Activated naive CD8-positive, alpha-beta T cell treated with anti-CD3 and anti-CD28 coated beads for 36 hours (primary cell): ENCODE results near the gene SLC24A3. TPM values are rescaled to one million over a fixed set of nuclear protein-coding genes. Genes with fewer than 3 reads are reported as not detected.

Experiments
- DNase-seq: peaks from one replicate; pipeline ENCODE4 v3.0.0; 2021
- H3K27ac Mint-ChIP-seq: one replicate; pipeline ENCODE4 v1.8.0; 2022; ENCODE audit warnings: mild to moderate bottlenecking, moderate library complexity, mixed read lengths
- H3K27me3 Mint-ChIP-seq: one replicate; pipeline ENCODE4 v1.8.0; 2022; ENCODE audit warnings: mild to moderate bottlenecking, mixed read lengths
- H3K36me3 Mint-ChIP-seq: one replicate; pipeline ENCODE4 v1.8.0; 2021; ENCODE audit warnings: mild to moderate bottlenecking, mixed read lengths
- H3K4me1 Mint-ChIP-seq: one replicate; pipeline ENCODE4 v1.8.0; 2021; ENCODE audit warnings: mixed read lengths
- H3K4me3 Mint-ChIP-seq: one replicate; pipeline ENCODE4 v1.8.0; 2022; ENCODE audit warnings: mild to moderate bottlenecking, moderate library complexity, mixed read lengths
- H3K9me3 Mint-ChIP-seq: one replicate; pipeline ENCODE4 v1.8.0; 2022; ENCODE audit warnings: mixed read lengths
- total RNA-seq, 2 experiments: library from RNA; stranded (reverse); gene quantifications; one replicate each; pipeline ENCODE4 v1.2.3, GENCODE V29; 2021

The SLC24A3 gene
- total RNA-seq, 2 experiments from 2014 or later, result not detected

- H3K36me3 Mint-ChIP-seq, result no peaks in the 10 kb centered on the region
- H3K4me1 Mint-ChIP-seq, result no peaks in the 10 kb centered on the region
- H3K4me3 Mint-ChIP-seq, result no peak overlapping the region
- DNase-seq, result no peak
- no peaks in the 10 kb centered on the region for H3K9me3 Mint-ChIP-seq
- H3K27ac Mint-ChIP-seq, result no peak overlapping the region
- no peaks in the 10 kb centered on the region for H3K27me3 Mint-ChIP-seq
These were observed 393.5 kb downstream of the SLC24A3 start for GRCh38 chr20:19605786-19606485.

DNA sequence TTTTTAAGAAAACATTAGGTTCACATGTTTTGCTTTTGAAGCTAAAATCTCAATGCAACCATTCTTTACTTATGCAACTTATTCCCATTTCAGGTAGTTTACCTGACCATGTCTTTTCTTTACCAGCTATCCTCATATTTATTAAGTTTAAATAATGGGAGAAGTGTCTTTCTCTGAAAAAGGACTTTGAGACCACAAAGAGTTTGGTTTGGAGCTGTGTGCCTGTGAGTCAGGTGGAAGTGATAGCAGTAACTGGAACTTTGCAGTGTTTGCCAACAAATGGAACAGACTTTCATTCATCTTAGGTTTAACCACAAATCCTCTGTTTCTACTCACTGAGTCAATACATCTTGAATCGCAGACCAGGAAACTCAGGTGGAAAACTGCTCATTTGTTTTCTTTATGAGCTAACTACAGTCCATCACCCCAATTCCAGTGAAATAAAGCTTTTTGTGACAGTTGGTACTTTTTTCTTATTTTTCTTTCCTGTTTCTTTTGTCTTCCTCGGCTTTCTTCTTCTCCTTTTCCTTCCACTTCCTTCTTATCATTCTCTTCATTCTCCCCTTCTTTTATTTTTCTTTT is 397.3 kb downstream of the SLC24A3 start:
- no peaks in the 10 kb centered on the region for H3K9me3 Mint-ChIP-seq
- DNase-seq, result no peak
- no peaks in the 10 kb centered on the region for H3K36me3 Mint-ChIP-seq
- H3K4me1 Mint-ChIP-seq, result no peaks in the 10 kb centered on the region
- no peak overlapping the region for H3K27ac Mint-ChIP-seq
- peaks cover 15% of the 10 kb centered on the region for H3K27me3 Mint-ChIP-seq
- no peak overlapping the region for H3K4me3 Mint-ChIP-seq

DNA sequence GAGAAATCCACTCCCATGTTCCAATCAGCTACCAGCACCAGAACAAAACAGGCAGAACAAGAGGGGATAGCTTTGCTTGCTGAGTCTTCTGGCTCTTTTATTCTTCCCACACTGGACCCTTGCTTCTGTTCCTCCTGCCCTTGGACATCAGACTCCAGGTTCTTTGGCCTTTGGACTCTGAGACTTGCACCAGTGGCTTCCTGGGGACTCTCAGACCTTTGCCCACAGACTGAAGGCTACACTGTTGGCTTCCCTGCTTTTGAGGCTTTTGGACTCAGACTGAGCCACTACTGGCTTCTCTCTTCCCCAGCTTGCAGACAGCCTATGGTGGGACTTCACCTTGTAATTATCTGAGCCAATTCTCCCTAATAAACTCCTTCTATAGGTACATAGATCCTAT is 403.2 kb downstream of the SLC24A3 start:
- Mint-ChIP-seq H3K27ac (no peak overlapping the region), H3K4me1 (no peaks in the 10 kb centered on the region), H3K4me3 (no peak overlapping the region), H3K9me3 (no peaks in the 10 kb centered on the region), H3K27me3 (peaks cover 27% of the 10 kb centered on the region), H3K36me3 (no peaks in the 10 kb centered on the region)
- no peak for DNase-seq

GRCh38 chr20:19616081-19616480 is 403.6 kb downstream of the SLC24A3 start:
- no peaks in the 10 kb centered on the region for H3K36me3 Mint-ChIP-seq
- H3K9me3 Mint-ChIP-seq, result no peaks in the 10 kb centered on the region
- H3K27me3 Mint-ChIP-seq, result peaks cover 27% of the 10 kb centered on the region
- H3K4me3 Mint-ChIP-seq, result no peak overlapping the region
- H3K4me1 Mint-ChIP-seq, result no peaks in the 10 kb centered on the region
- H3K27ac Mint-ChIP-seq, result no peak overlapping the region
- no peak for DNase-seq

DNA sequence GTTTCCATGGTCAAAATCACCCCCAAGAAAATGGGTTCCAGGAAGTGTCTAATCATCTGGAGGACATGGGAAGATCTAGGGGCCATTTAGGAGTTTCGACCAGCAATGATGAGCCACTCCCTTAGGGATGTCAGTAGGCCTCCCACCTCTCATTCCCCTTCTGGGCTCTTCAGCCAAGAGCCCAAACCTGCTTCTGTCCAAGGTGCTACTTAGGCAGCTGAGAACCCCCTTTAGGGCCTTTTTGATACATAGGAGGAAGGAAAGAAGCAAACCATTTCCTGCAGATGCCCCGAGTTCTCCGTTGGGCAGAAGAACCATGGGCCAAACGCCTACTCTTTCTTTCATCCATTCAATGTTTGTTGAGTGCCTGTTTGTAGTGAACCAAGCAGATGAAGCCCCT is 404.2 kb downstream of the SLC24A3 start:
- Mint-ChIP-seq H3K36me3 (no peaks in the 10 kb centered on the region), H3K27ac (no peak overlapping the region), H3K4me3 (no peak overlapping the region), H3K4me1 (no peaks in the 10 kb centered on the region), H3K27me3 (peaks cover 27% of the 10 kb centered on the region), H3K9me3 (no peaks in the 10 kb centered on the region)
- no peak for DNase-seq

DNA sequence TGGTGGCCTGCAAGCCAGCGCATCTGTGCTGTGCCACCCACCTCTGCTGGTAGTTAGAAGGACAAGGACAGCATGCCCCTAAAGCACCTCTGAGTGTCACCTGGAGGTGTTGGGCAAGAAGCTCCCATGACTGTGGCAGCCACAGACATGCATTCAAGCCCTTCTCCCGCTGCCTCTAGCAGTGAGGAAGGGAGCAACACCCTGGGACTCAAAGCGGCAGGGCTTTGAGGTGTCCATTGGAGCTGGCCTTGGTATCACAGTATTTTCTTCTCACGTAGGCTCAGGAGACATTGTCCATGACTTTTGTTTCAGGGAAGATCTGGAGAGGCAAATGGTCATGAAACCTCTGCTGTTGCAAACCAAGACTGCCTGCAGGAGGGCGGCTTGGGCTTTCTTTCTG is 404.8 kb downstream of the SLC24A3 start:
- H3K4me1 Mint-ChIP-seq, result no peaks in the 10 kb centered on the region
- H3K27ac Mint-ChIP-seq, result no peak overlapping the region
- H3K9me3 Mint-ChIP-seq, result no peaks in the 10 kb centered on the region
- no peaks in the 10 kb centered on the region for H3K36me3 Mint-ChIP-seq
- H3K27me3 Mint-ChIP-seq, result peaks cover 21% of the 10 kb centered on the region
- DNase-seq, result no peak
- no peak overlapping the region for H3K4me3 Mint-ChIP-seq

- Mint-ChIP-seq H3K9me3 (no peaks in the 10 kb centered on the region), H3K36me3 (no peaks in the 10 kb centered on the region), H3K4me1 (no peaks in the 10 kb centered on the region), H3K4me3 (no peak overlapping the region), H3K27me3 (peaks cover 12% of the 10 kb centered on the region), H3K27ac (no peak overlapping the region)
- DNase-seq, result no peak
These were observed 406.3 kb downstream of the SLC24A3 start for GRCh38 chr20:19618711-19619110.

DNA sequence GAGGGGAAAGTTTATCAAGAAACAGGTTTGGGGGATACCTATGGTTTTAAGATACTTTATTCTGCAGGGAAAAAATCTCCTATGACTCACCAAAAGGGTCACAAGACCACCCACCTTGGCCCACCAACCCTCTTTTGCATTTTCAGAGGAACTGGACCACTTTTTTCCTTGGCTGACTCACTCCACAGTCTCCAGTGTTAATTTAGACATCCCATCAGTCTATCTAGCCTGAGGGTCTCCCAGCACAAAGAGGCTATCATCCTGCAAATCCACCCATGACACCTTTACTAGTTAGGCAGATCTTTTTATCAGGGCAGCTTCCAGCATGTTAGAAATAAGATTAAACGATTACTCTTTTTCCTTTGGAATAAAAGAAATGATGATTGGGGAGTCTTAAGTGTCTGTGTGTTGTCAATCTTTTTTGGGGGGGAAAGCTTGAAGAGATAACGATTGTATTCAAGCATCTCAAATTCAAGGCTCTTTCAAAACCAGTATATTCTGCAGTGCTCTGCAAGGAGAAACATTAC is 407.5 kb downstream of the SLC24A3 start:
- Mint-ChIP-seq H3K27ac (no peak overlapping the region), H3K27me3 (peaks cover 12% of the 10 kb centered on the region), H3K4me1 (no peaks in the 10 kb centered on the region), H3K4me3 (no peak overlapping the region), H3K9me3 (peaks cover 3% of the 10 kb centered on the region), H3K36me3 (no peaks in the 10 kb centered on the region)
- no peak for DNase-seq

DNA sequence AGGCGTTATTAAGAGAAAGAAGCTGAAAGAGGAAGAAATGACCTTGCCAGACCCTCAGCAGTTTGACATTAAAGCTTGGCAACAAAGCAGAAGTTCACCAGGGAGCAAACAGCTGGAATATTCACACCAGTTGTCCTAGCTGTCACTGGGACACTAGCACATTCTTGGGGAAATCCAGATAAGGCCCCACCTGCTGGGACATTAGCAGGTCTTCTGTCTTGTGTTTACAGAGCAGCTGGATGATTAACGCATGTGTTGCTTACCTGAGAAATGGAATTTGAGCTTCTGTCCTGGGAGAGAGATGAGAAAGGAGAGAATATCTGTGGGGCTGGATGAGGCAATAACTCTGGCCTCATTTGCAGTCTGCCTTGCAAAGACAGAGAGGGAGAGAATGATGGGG is 408.0 kb downstream of the SLC24A3 start:
- Mint-ChIP-seq H3K27me3 (peaks cover 12% of the 10 kb centered on the region), H3K36me3 (no peaks in the 10 kb centered on the region), H3K4me3 (no peak overlapping the region)

GRCh38 chr20:19621072-19621471 is 408.6 kb downstream of the SLC24A3 start:
- H3K4me1 Mint-ChIP-seq, result no peaks in the 10 kb centered on the region
- no peak overlapping the region for H3K27ac Mint-ChIP-seq
- H3K4me3 Mint-ChIP-seq, result no peak overlapping the region
- H3K36me3 Mint-ChIP-seq, result no peaks in the 10 kb centered on the region
- peaks cover 12% of the 10 kb centered on the region for H3K27me3 Mint-ChIP-seq
- no peak for DNase-seq
- H3K9me3 Mint-ChIP-seq, result peaks cover 3% of the 10 kb centered on the region

More for the DNA sequence above, 408.0 kb downstream of the SLC24A3 start:
- H3K27ac Mint-ChIP-seq, result no peak overlapping the region
- no peaks in the 10 kb centered on the region for H3K4me1 Mint-ChIP-seq
- no peak for DNase-seq
- peaks cover 3% of the 10 kb centered on the region for H3K9me3 Mint-ChIP-seq

DNA sequence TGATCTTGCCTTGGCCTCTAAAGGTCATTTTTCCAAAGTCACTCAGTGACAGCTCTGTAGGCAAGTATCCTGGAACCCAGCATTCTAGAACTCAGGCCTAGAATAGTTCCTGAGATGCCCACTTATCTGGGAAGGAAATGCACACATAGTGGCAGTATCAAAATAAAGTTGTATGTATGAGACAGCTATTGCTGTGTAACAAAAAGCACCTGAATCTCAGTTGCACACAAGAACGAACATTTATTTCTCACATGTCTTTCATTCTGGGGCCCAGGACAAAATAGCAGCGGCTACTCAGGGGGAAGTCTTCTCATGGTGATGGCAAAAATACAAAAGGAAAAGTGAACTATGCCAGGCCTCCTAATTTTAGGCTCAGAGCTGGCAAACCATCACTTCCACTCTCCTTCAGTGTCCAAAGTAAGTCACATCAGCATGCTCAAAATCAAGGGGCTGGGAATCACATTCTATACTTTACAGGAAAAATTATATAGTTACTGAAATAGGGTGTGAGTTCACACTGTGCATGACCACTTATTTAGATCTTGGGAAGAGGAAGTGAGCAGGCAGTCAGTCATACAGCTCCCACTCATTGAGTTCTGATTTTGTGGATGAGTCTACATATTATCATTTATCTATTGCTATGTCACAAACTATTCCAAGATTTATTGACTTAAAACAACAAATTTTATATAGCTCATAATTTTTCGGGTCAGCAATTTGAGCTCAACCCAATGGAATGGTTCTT is 412.0 kb downstream of the SLC24A3 start:
- Mint-ChIP-seq H3K4me1 (no peaks in the 10 kb centered on the region), H3K9me3 (peaks cover 6% of the 10 kb centered on the region), H3K27me3 (peaks cover 5% of the 10 kb centered on the region), H3K27ac (no peak overlapping the region), H3K36me3 (no peaks in the 10 kb centered on the region), H3K4me3 (no peak overlapping the region)
- DNase-seq, result no peak

DNA sequence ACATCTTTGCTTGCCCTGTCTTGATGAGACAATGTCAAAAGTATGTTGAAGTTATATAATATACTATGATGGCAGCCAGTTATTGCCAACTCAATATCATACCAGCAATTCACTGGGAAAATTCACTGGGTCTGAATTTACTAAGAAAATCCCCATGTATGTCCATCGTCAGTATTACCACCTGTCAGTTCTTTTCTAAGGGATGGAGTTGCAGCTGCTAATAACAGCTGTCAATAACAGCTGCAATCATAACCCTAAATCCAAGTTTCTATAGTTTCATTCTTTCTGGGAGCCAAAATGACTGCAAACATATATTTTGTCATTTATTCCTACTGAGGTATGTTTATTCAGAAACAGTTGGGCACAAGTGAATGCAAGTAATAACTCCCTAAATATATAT is 413.0 kb downstream of the SLC24A3 start:
- Mint-ChIP-seq H3K4me3 (no peak overlapping the region), H3K27ac (no peak overlapping the region), H3K36me3 (no peaks in the 10 kb centered on the region), H3K27me3 (peaks cover 5% of the 10 kb centered on the region), H3K4me1 (no peaks in the 10 kb centered on the region), H3K9me3 (peaks cover 6% of the 10 kb centered on the region)
- DNase-seq, result no peak

DNA sequence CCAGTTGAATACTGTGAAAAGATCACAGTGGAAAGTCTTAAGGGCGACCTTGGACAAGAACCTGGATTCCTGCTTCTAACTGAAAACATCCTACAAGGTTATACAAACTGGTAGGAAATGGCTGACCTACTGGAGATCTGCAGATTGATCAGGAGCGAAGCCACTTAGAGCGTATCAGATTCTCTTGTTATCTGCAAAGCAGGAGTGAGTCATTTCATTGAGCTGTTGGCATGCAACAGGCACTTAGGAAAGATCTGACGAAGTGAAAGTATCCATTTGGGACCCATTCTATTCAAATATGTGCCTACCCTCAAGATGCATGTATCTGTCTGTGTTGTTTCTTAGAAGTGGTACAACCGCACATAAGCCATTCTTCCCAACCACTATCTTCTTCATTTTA is 414.5 kb downstream of the SLC24A3 start:
- peaks cover 5% of the 10 kb centered on the region for H3K27me3 Mint-ChIP-seq
- H3K9me3 Mint-ChIP-seq, result peaks cover 6% of the 10 kb centered on the region
- H3K36me3 Mint-ChIP-seq, result no peaks in the 10 kb centered on the region
- no peaks in the 10 kb centered on the region for H3K4me1 Mint-ChIP-seq
- no peak overlapping the region for H3K4me3 Mint-ChIP-seq
- H3K27ac Mint-ChIP-seq, result no peak overlapping the region
- no peak for DNase-seq

DNA sequence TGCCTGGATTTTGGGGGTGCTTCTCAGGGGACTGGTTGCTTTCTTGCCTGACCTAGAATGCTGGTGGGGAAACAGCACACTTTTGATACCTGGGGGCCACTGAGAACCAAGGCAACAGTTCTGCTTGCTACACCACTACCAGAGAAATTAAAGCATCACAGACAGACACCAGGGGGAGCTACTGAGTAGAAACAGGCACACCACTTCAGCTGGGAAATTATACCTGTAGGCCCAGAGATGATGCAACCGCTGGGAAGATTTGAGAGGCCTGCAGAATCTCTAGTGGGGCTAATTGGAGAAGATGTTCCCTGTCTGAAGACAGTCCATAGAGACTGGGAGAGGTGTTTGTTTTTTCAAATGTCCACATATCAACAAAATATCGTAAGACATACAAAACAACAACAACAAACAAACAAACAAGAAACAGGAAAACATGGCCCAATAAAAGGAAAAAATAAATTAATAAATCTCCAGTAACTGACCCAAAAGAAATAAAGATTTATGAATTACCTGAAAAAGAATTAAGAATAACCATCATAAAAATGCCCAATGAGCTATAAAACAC is 416.2 kb downstream of the SLC24A3 start:
- DNase-seq, result peak; percentile 34
- peak overlapping the region; percentile 14 for H3K27ac Mint-ChIP-seq
- H3K4me3 Mint-ChIP-seq, result no peak overlapping the region
- H3K27me3 Mint-ChIP-seq, result peaks cover 8% of the 10 kb centered on the region
- no peaks in the 10 kb centered on the region for H3K36me3 Mint-ChIP-seq
- peaks cover 6% of the 10 kb centered on the region for H3K9me3 Mint-ChIP-seq
- no peaks in the 10 kb centered on the region for H3K4me1 Mint-ChIP-seq

DNA sequence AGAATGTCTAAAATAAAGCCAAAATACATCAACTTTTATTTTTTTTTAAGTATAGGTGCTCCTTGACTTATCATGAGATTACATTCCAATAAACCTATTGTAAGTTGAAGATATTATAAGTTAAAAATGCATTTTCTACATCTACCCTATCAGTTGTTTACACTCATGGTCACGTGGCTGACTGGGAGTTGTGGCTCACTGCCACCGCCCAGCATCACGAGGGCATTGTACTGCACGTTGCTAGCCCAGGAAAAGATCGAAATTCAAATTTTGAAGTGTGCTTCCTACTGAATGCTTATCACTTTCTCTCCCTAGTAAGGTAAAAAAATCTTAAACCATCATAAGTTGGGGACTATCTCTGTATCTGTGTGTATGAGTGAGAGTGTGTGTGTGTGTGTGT is 419.0 kb downstream of the SLC24A3 start:
- no peaks in the 10 kb centered on the region for H3K36me3 Mint-ChIP-seq
- H3K27me3 Mint-ChIP-seq, result peaks cover 12% of the 10 kb centered on the region
- no peaks in the 10 kb centered on the region for H3K4me1 Mint-ChIP-seq
- H3K4me3 Mint-ChIP-seq, result no peak overlapping the region
- no peak for DNase-seq
- H3K9me3 Mint-ChIP-seq, result peaks cover 4% of the 10 kb centered on the region
- H3K27ac Mint-ChIP-seq, result no peak overlapping the region
